ENCODE measurements around the gene DPYSL4.

The DPYSL4 gene

GRCh38 chr10:132231656-132232022 is 44.9 kb downstream of the DPYSL4 start:
- H3K36me3 ChIP-seq (ENCODE audit: insufficient read depth), result no peaks in the 10 kb centered on the region
- H2AFZ ChIP-seq (ENCODE audit: low read depth), result no peak overlapping the region
- H3K27ac ChIP-seq, result no peak overlapping the region
- H3K4me1 ChIP-seq (ENCODE audit: low read depth, poor library complexity, severe bottlenecking), result no peaks in the 10 kb centered on the region
- peaks cover 36% of the 10 kb centered on the region; the same call in 1 of the 2 replicates for H3K27me3 ChIP-seq (ENCODE audit: insufficient read depth, low read depth)
- no peak overlapping the region for H3K9ac ChIP-seq
- no peaks in the 10 kb centered on the region for H3K79me2 ChIP-seq (ENCODE audit: insufficient read depth, low read depth)
- no peak overlapping the region for H3K4me2 ChIP-seq
- no peaks in the 10 kb centered on the region for H4K20me1 ChIP-seq (ENCODE audit: insufficient read depth)
- TF ChIP-seq CTCF (conservative IDR thresholded peaks at IDR 0.05; ENCODE audit: low read depth, low read length), result no peak
- no peak overlapping the region for H3K4me3 ChIP-seq (IDR thresholded peaks at IDR 0.05; ENCODE audit: insufficient read depth, low read depth, low read length)

GRCh38 chr10:132232023-132232951 is 45.5 kb downstream of the DPYSL4 start:
- no peak for TF ChIP-seq CTCF (conservative IDR thresholded peaks at IDR 0.05; ENCODE audit: low read depth, low read length)
- H3K4me3 ChIP-seq (IDR thresholded peaks at IDR 0.05; ENCODE audit: insufficient read depth, low read depth, low read length), result no peak overlapping the region
- H2AFZ ChIP-seq (ENCODE audit: low read depth), result no peak overlapping the region
- H3K4me1 ChIP-seq (ENCODE audit: low read depth, poor library complexity, severe bottlenecking), result no peaks in the 10 kb centered on the region
- H3K4me2 ChIP-seq, result no peak overlapping the region
- H3K36me3 ChIP-seq (ENCODE audit: insufficient read depth), result no peaks in the 10 kb centered on the region
- no peak overlapping the region for H3K27ac ChIP-seq
- no peaks in the 10 kb centered on the region for H4K20me1 ChIP-seq (ENCODE audit: insufficient read depth)
- H3K79me2 ChIP-seq (ENCODE audit: insufficient read depth, low read depth), result no peaks in the 10 kb centered on the region
- peaks cover 40% of the 10 kb centered on the region; the same call in 1 of the 2 replicates for H3K27me3 ChIP-seq (ENCODE audit: insufficient read depth, low read depth)
- H3K9ac ChIP-seq, result no peak overlapping the region

DNA sequence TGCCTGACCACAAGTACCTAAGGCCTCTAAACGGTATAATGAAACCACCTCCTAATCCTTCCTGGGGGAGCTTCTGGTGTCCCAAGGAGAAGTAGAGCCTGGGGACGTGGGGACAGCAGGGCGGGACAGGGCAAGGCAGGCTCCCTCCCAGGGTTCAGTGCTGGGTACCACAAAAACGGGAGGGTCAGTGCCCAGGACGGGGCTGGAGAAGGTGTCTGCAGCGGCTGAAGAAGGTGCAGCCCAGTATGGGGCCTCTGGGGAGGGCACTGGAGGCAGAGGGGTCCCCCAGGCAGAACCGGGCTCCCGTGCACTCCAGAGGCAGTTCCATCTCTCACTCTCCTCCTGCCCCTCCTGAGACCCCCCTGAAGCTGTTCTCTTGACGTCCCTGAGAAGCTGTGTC is 46.2 kb downstream of the DPYSL4 start:
- H2AFZ ChIP-seq (ENCODE audit: low read depth), result no peak overlapping the region
- no peak overlapping the region for H3K9ac ChIP-seq
- H4K20me1 ChIP-seq (ENCODE audit: insufficient read depth), result no peaks in the 10 kb centered on the region
- H3K4me2 ChIP-seq, result no peak overlapping the region
- H3K27ac ChIP-seq, result no peak overlapping the region
- no peaks in the 10 kb centered on the region for H3K4me1 ChIP-seq (ENCODE audit: low read depth, poor library complexity, severe bottlenecking)
- no peak for TF ChIP-seq CTCF (conservative IDR thresholded peaks at IDR 0.05; ENCODE audit: low read depth, low read length)
- H3K4me3 ChIP-seq (IDR thresholded peaks at IDR 0.05; ENCODE audit: insufficient read depth, low read depth, low read length), result no peak overlapping the region
- H3K36me3 ChIP-seq (ENCODE audit: insufficient read depth), result no peaks in the 10 kb centered on the region
- no peaks in the 10 kb centered on the region for H3K79me2 ChIP-seq (ENCODE audit: insufficient read depth, low read depth)
- H3K27me3 ChIP-seq (ENCODE audit: insufficient read depth, low read depth), result peaks cover 46% of the 10 kb centered on the region; the same call in 1 of the 2 replicates

DNA sequence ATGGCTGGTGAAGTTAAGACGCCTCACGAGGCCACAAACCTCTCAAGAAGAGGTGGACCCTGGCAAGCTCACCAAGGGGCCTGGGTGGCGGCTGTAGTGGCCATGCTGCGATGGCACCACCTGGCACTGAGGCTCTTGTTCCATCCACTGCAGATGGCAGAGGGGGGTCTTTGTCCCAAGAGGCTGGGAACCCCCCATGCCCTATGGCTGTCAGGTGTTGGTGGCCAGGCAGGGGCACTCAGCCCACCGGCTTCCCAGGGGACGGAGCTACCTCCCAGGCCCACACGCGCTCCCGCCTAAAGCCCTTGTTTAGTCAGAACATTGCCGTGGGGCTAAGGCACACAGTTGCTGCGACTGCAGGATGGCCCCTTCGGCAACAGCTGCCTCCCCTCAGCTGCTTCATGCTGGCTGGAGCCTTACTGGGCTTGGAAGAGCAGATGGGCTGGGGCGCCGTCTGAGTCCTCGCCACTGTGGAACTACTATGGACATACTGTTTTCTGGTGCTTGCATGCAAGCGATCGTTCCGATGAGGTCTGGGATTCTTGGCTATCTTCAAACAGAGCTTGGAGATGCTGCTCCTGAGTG is 46.8 kb downstream of the DPYSL4 start:
- Histone ChIP-seq H3K27me3 (ENCODE audit: insufficient read depth, low read depth) (peaks cover 51% of the 10 kb centered on the region; the same call in 1 of the 2 replicates), H4K20me1 (ENCODE audit: insufficient read depth) (no peaks in the 10 kb centered on the region), H3K27ac (no peak overlapping the region), H3K79me2 (ENCODE audit: insufficient read depth, low read depth) (no peaks in the 10 kb centered on the region), H3K4me1 (ENCODE audit: low read depth, poor library complexity, severe bottlenecking) (no peaks in the 10 kb centered on the region), H3K4me2 (no peak overlapping the region), H2AFZ (ENCODE audit: low read depth) (no peak overlapping the region), H3K4me3 (IDR thresholded peaks at IDR 0.05; ENCODE audit: insufficient read depth, low read depth, low read length) (no peak overlapping the region), H3K36me3 (ENCODE audit: insufficient read depth) (no peaks in the 10 kb centered on the region), H3K9ac (no peak overlapping the region)
- TF ChIP-seq CTCF (conservative IDR thresholded peaks at IDR 0.05; ENCODE audit: low read depth, low read length), result no peak
